IPS-11a (cell line): Measurements from ENCODE around the gene PPWD1.

Source experiments
- H3K4me3 ChIP-seq: one replicate; pipeline ENCODE4 v1.5.1; 2013; ENCODE audit warnings: low read depth, low read length, control low read depth

Gene PPWD1

DNA sequence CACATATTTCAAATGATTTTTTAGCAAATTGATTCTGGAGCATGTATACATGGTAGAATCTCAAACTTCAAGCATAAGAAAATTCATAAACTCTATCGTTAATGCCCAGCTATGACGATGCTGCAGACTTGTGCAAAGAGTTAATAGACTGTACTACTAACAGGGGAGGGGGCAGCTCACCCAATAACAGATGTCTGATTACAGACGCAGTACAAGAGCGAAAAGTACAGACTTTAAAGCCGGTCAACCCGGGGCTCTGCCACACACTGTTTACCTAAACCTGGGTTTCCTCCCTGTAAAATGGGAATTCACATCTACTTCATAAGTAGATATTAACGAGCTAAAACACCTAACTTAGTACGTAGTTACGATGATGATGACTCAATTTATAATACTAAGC lies 60.4 kb downstream of the PPWD1 start:
- peak overlapping the region; percentile 90 for H3K4me3 ChIP-seq

DNA sequence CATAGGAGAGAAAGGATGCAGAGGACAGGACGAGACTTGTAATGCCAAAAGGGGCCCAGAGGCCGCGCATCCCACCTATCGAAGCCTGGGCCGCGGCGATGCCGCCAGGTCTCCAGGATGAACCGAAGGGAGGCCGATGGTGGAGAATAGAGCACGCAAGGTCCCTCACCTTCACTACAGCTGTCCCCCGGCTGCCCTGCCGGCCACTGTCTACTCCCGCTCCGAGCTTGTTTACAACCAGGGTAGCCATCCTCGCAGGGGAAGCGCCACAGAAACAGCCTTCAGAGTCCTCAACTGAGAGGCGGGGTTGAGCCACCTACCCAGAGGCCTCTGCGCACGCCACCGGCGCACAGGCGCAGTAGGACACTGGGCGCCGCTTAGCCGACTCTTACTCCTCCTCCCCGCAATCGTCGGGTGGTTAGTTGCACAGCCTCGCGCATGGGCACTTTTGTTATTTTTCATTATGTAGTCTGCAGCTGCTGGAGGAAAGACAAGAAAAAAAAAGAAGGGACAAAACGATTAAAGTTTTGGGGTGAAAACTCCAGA lies 61.0 kb downstream of the PPWD1 start, which contains the start of gene TRIM23:
TRIM23 (minus strand) TSS at position 309 of the 546 bp plus-strand sequence; CDS start at position 250, 59 bp downstream.
- peak within 1 kb of the TSS; percentile 90 for H3K4me3 ChIP-seq

DNA sequence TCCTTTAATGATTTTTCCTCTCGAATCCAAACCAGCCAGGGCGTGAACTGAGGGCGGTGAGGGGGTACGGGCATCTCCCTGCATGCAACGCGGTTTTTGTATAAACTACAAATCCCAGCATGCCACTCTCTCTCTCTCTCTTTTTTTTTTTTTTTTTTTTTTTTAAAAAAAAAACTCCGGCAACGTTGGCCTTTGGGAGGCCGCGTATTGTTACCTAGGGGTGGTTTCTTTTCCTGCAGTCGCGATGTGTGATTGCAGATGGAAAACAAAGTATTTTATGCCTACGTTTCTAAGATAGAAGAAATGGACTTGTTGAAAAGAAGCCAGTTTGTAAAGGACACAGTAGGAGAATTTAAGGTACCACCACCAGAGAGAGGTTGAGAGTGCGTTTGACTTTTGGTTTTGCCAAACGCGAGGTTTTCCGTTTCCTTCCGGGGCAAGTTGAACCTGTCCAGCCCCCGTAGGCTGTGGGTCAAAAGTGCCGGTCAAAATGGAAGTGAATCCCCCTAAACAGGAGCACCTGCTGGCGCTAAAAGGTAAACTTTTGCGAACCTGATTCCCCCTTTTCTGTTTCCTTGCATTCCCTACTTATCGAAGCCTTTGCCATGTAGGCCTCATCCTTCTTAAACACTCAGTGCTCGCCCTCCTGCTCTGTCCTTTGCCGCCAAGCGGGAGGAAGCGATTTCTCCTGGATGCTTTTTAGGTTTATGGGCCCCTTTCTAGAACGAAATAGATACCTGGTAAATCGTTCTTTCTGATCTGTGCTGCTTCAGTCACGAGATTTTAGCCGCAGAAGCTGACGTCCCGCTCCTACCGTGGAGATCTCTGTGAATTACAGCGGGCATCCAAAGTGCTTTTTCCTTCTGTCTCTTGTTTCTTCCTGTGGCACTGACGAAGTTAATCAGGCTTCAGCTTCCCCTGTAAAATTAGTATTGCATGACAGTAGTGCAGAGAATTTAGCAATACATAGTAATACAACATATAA lies 61.8 kb downstream of the PPWD1 start, which contains the start of the genes SHLD3 and TRAPPC13:
SHLD3 (plus strand) TSS at position 457 of the 985 bp plus-strand sequence. CDS start 4,561 bp downstream, outside the sequence.
TRAPPC13 (plus strand) TSS at position 457 of the 985 bp plus-strand sequence; CDS start at position 491, 34 bp downstream.
- peak within 1 kb of the TSS; percentile 90 for H3K4me3 ChIP-seq

DNA sequence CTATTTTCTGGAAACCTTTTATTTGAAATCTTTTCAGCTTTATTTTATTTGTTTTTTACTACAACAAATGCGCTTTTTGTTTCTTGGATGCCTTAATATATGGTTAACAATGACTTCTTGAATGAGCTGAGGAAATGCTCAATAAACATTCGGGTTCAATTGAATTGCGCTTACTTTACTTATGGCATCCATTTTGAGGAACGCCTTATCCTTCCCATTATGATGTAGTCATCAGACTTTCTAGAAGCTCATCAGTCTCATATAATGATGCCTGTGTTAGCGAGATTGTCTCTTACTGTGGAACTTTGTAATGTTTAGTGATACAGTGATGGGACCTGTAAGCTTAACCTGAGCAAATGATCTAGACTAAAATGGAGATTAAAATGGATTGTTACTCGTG lies 62.6 kb downstream of the PPWD1 start:
- H3K4me3 ChIP-seq = peak overlapping the region; percentile 90

DNA sequence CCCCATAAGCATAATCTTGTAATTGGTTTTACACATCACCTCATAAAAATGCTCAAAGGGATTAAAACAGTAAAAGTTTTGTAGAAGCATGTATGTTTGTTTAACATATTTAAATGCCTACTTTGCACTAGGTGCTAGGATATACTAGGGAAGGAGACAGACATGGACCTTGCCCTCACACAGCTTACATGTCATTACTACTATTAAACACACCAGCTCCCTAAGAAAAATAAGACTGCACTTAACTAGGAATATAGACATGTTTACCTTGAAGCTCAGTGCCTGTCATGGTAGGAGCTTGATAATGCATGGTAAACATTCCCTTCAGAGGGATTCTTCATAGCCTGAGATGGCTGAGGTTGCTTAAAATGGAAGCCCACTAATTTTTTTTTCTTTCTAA lies 67.9 kb downstream of the PPWD1 start:
- no peak overlapping the region for H3K4me3 ChIP-seq
